ENCODE results near the gene WAPL. TPM values are rescaled to one million over a fixed set of nuclear protein-coding genes. Genes with fewer than 3 reads are reported as not detected.

Gene WAPL
- total and polyA plus RNA-seq, 2 of the 13 experiments (the other 11 are each of a cell fraction or from before 2014, with no cell fraction given), result 13.2 to 43.5 TPM

DNA sequence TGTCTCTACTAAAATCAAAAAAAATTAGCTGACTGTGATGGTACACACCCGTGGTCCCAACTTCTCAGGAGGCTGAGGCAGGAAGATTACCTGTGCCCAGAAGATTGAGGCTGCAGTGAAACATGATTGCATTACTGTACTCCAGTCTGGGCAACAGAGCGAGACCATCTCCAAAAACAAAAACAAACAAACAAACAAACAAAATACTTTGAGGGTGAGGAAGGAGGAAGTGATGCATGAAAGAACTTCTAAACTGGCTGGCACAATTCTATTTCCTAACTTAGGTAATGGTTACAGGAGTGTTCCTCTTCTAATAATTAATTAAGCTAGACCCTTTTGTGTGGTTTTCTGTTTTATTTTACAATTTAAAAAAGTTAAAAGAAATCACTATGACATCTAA is 15.5 kb downstream of the WAPL start (continued):
- TF ChIP-seq SAFB2 (CRISPR knock-in tag; IDR thresholded peaks at IDR 0.05; ENCODE audit: borderline replicate concordance, low read depth), result no peak

- Histone ChIP-seq H2AFZ (ENCODE audit: low read length) (no peak overlapping the region), H3K36me3 (replicated peaks in 1 of 2; ENCODE audit: control insufficient read depth in 1 of 2, insufficient read depth in 2 of 2, low read length in 2 of 2) (peaks cover 15 to 55% of the 10 kb centered on the region in 2 experiments), H3K9me3 (ENCODE audit: low read length) (no peaks in the 10 kb centered on the region), H3K27me3 (ENCODE audit: control insufficient read depth in 1 of 2, insufficient read depth in 2 of 2, low read length in 2 of 2) (no peaks in the 10 kb centered on the region), H3K4me1 (ENCODE audit: insufficient read depth, low read length) (peaks cover 1% of the 10 kb centered on the region; the same call in 1 of the 2 replicates), H3K4me3 (replicated peaks in 1 of 3; ENCODE audit: insufficient read depth in 1 of 3, low read depth in 2 of 3, low read length in 3 of 3) (no peak overlapping the region), H3K79me2 (ENCODE audit: insufficient read depth, low read length) (peaks cover 83% of the 10 kb centered on the region), H4K20me1 (ENCODE audit: insufficient read depth, low read length) (peaks cover 22% of the 10 kb centered on the region), H3K9ac (ENCODE audit: insufficient read depth, low read depth, low read length) (no peak overlapping the region), H3K4me2 (ENCODE audit: low read depth, low read length) (no peak overlapping the region), H3K27ac (ENCODE audit: extremely low read length, insufficient read depth, low read length) (no peak overlapping the region)
- DNase-seq (ENCODE audit: low spot score) (no peak), FAIRE-seq (no peak), ATAC-seq (no peak)
- TF ChIP-seq ZNF552 (CRISPR knock-in tag; IDR thresholded peaks at IDR 0.05; ENCODE audit: borderline replicate concordance) (no peak), BHLHE40 (IDR thresholded peaks at IDR 0.05; ENCODE audit: low read length) (no peak), ZNF546 (CRISPR knock-in tag; conservative IDR thresholded peaks at IDR 0.05) (no peak), KMT2A (CRISPR knock-in tag; IDR thresholded peaks at IDR 0.05) (no peak), KLF15 (CRISPR knock-in tag; IDR thresholded peaks at IDR 0.05; ENCODE audit: borderline replicate concordance) (no peak), BRCA1 (CRISPR knock-in tag; IDR thresholded peaks at IDR 0.05) (no peak), GATA4 (IDR thresholded peaks at IDR 0.05; ENCODE audit: borderline replicate concordance, low read depth) (no peak), ZNF205 (CRISPR knock-in tag; IDR thresholded peaks at IDR 0.05) (no peak), DNMT3B (CRISPR knock-in tag; conservative IDR thresholded peaks at IDR 0.05) (no peak), TAF1 (CRISPR knock-in tag; IDR thresholded peaks at IDR 0.05) (no peak), NR2F6 (IDR thresholded peaks at IDR 0.05) (no peak), NR2F6 (CRISPR knock-in tag; IDR thresholded peaks at IDR 0.05) (no peak), ZNF597 (CRISPR knock-in tag; IDR thresholded peaks at IDR 0.05) (no peak), ZNF619 (CRISPR knock-in tag; IDR thresholded peaks at IDR 0.05) (no peak), SNAPC2 (CRISPR knock-in tag; IDR thresholded peaks at IDR 0.05) (no peak), RBFOX2 (IDR thresholded peaks at IDR 0.05; ENCODE audit: low read depth, low read length) (no peak), NFYC (CRISPR knock-in tag; IDR thresholded peaks at IDR 0.05) (no peak), ZNF766 (CRISPR knock-in tag; IDR thresholded peaks at IDR 0.05; ENCODE audit: borderline replicate concordance) (no peak), RFXANK (CRISPR knock-in tag; IDR thresholded peaks at IDR 0.05) (no peak)
- TF ChIP-seq, protein P1, sequence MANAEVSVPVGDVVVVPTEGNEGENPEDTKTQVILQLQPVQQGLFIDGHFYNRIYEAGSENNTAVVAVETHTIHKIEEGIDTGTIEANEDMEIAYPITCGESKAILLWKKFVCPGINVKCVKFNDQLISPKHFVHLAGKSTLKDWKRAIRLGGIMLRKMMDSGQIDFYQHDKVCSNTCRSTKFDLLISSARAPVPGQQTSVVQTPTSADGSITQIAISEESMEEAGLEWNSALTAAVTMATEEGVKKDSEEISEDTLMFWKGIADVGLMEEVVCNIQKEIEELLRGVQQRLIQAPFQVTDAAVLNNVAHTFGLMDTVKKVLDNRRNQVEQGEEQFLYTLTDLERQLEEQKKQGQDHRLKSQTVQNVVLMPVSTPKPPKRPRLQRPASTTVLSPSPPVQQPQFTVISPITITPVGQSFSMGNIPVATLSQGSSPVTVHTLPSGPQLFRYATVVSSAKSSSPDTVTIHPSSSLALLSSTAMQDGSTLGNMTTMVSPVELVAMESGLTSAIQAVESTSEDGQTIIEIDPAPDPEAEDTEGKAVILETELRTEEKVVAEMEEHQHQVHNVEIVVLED (CRISPR knock-in tag; IDR thresholded peaks at IDR 0.05; ENCODE audit: borderline replicate concordance), result no peak
- BruUV-seq (replicated peaks), result no TSS peak
- in situ Hi-C loops (cut with HindIII; ENCODE audit: extremely low pct_ligation_motif_present, low pct_unique_long_range_greater_than_20kb), result no loop called here
- POLR2A ChIA-PET, result no interaction called here
- intact Hi-C loops (cut with micrococcal nuclease; ENCODE audit: unreplicated experiment), result no loop called here
- WGBS (ENCODE audit: low lambda C conversion rate), result 98% methylated on average over 10 of the region's 10 CpGs
- CTCF ChIA-PET (ENCODE audit: low intra/inter-chr PET ratio, low total read pairs), result no interaction called here
These were observed 17.1 kb downstream of the WAPL start for GRCh38 chr10:86504510-86504909.
